IMR-90 (cell line): Measurements from ENCODE around the gene AGBL1. TPM values are rescaled to one million over a fixed set of nuclear protein-coding genes. Genes with fewer than 3 reads are reported as not detected.

Experiments used
- ATAC-seq: fragments of 200-7000 bp; cut with Tn5 transposase; 2 replicates; pipeline ENCODE4 v1.9.1; 2020; ENCODE audit warnings: low read depth, mild to moderate bottlenecking, moderate library complexity
- BruUV-seq: library from RNA; stranded (reverse); fragments of 400-500 nt; replicated peaks from 2 replicates; lab custom pipeline; 2021; lab: Mats Ljungman, UMichigan
- CTCF ChIA-PET: fragments of 300-600 bp; formaldehyde crosslinking; extraction: SDS; loops from one replicate; lab custom pipeline; 2021; ENCODE audit warnings: antibody characterized with exemption; lab: Yijun Ruan, JAX
- POLR2A ChIA-PET: fragments of 300-600 bp; sonication (Branson Sonifier 250); formaldehyde crosslinking; loops from one replicate; lab custom pipeline; 2022; ENCODE audit warnings: antibody characterized with exemption; ENCODE audit not compliant: unreplicated experiment; lab: Charles Lee
- DNase-seq: peaks from one replicate; pipeline ENCODE4 v3.0.0; 2013
- H2AFZ ChIP-seq: replicated peaks from 2 replicates; pipeline ENCODE3; 2013; ENCODE audit warnings: low read length, mild to moderate bottlenecking; ENCODE audit not compliant: poor library complexity
- H2AK5ac ChIP-seq: 2 replicates; pipeline ENCODE4 v1.6.1; 2013; ENCODE audit warnings: low read depth, low read length, inconsistent platforms
- H2AK9ac ChIP-seq: replicated peaks from 2 replicates; pipeline ENCODE3; 2013; ENCODE audit warnings: mild to moderate bottlenecking, low read depth, low read length, moderate library complexity; ENCODE audit not compliant: poor library complexity
- H2BK120ac ChIP-seq: 2 replicates; pipeline ENCODE4 v1.6.1; 2013; ENCODE audit warnings: low read depth, low read length, inconsistent platforms
- H2BK15ac ChIP-seq: 3 replicates; pipeline ENCODE4 v1.6.1; 2013; ENCODE audit warnings: low read depth, low read length, inconsistent platforms
- H2BK20ac ChIP-seq: 2 replicates; pipeline ENCODE4 v1.6.1; 2013; ENCODE audit warnings: low read depth, mild to moderate bottlenecking, inconsistent platforms, low read length, moderate library complexity
- H2BK5ac ChIP-seq: 2 replicates; pipeline ENCODE4 v1.6.1; 2013; ENCODE audit warnings: mild to moderate bottlenecking, low read depth, low read length, inconsistent platforms; ENCODE audit not compliant: poor library complexity, severe bottlenecking
- H3K14ac ChIP-seq: replicated peaks from 2 replicates; pipeline ENCODE4 v1.6.1; 2013; ENCODE audit warnings: low read depth, low read length, inconsistent platforms
- H3K18ac ChIP-seq: 2 replicates; pipeline ENCODE4 v1.6.1; 2013; ENCODE audit warnings: low read depth, low read length, control low read depth
- H3K23ac ChIP-seq: 2 replicates; pipeline ENCODE4 v1.6.1; 2013; ENCODE audit warnings: low read depth, low read length, inconsistent platforms
- H3K27ac ChIP-seq: 2 replicates; pipeline ENCODE4 v1.5.1; 2013; ENCODE audit warnings: mild to moderate bottlenecking, control low read depth, low read length; ENCODE audit not compliant: insufficient read depth
- H3K27me3 ChIP-seq: 2 replicates; pipeline ENCODE4 v1.6.1; 2013; ENCODE audit warnings: low read length; ENCODE audit not compliant: control insufficient read depth, insufficient read depth
- H3K36me3 ChIP-seq: 2 replicates; pipeline ENCODE4 v1.6.1; 2013; ENCODE audit warnings: low read length, mixed read lengths; ENCODE audit not compliant: control insufficient read depth, insufficient read depth
- H3K4ac ChIP-seq: 2 replicates; pipeline ENCODE4 v1.6.1; 2013; ENCODE audit warnings: low read depth, low read length, inconsistent platforms
- H3K4me1 ChIP-seq: 2 replicates; pipeline ENCODE4 v1.6.1; 2013; ENCODE audit warnings: low read length, mixed read lengths; ENCODE audit not compliant: control insufficient read depth, insufficient read depth
- H3K4me2 ChIP-seq: 2 replicates; pipeline ENCODE4 v1.6.1; 2013; ENCODE audit warnings: low read depth, mild to moderate bottlenecking, control low read depth, low read length, moderate library complexity
- H3K4me3 ChIP-seq: 2 replicates; pipeline ENCODE4 v1.5.1; 2013; ENCODE audit warnings: low read depth, mild to moderate bottlenecking, control low read depth, low read length, moderate library complexity; ENCODE audit not compliant: insufficient read depth
- H3K56ac ChIP-seq: 2 replicates; pipeline ENCODE4 v1.6.1; 2013; ENCODE audit warnings: low read length, inconsistent platforms; ENCODE audit not compliant: insufficient read depth; ENCODE audit errors: extremely low read depth
- H3K79me1 ChIP-seq, 2 experiments: 2 replicates each; pipeline ENCODE4 v1.6.1; 2013; ENCODE audit warnings: low read length in 2 of 2, inconsistent platforms in 1 of 2, low read depth in 1 of 2
- H3K9ac ChIP-seq: 2 replicates; pipeline ENCODE4 v1.6.1; 2013; ENCODE audit warnings: low read depth, low read length, control low read depth
- H3K9me1 ChIP-seq: 2 replicates; pipeline ENCODE4 v1.6.1; 2013; ENCODE audit warnings: low read length, inconsistent platforms; ENCODE audit not compliant: insufficient read depth
- H3K9me3 ChIP-seq: 2 replicates; pipeline ENCODE4 v1.6.1; 2013; ENCODE audit warnings: low read length; ENCODE audit not compliant: control insufficient read depth, insufficient read depth
- H4K20me1 ChIP-seq: 2 replicates; pipeline ENCODE4 v1.6.1; 2013; ENCODE audit warnings: low read length, inconsistent platforms; ENCODE audit not compliant: insufficient read depth
- H4K5ac ChIP-seq: 2 replicates; pipeline ENCODE4 v1.6.1; 2013; ENCODE audit warnings: mild to moderate bottlenecking, low read depth, low read length, control low read depth
- H4K8ac ChIP-seq, 2 experiments: 2 replicates each; pipeline ENCODE4 v1.6.1; 2013; ENCODE audit warnings: low read depth in 2 of 2, low read length in 2 of 2, control low read depth in 1 of 2, inconsistent platforms in 1 of 2
- H4K91ac ChIP-seq: 2 replicates; pipeline ENCODE4 v1.6.1; 2013; ENCODE audit warnings: low read depth, low read length, inconsistent platforms; ENCODE audit not compliant: insufficient read depth
- FOS ChIP-seq: fragments of 150-350 bp; IDR thresholded peaks from 2 replicates; pipeline ENCODE4 v1.6.1; 2016; ENCODE audit warnings: low read depth, low read length
- MAFK ChIP-seq: IDR thresholded peaks from 2 replicates; pipeline ENCODE4 v1.6.1; 2012; ENCODE audit warnings: low read depth, low read length, improper control_type of control experiment
- MAZ ChIP-seq: IDR thresholded peaks from 2 replicates; pipeline ENCODE4 v1.6.1; 2012; ENCODE audit warnings: low read depth, mild to moderate bottlenecking, low read length, improper control_type of control experiment, moderate library complexity, borderline replicate concordance
- RFX5 ChIP-seq: IDR thresholded peaks from 2 replicates; pipeline ENCODE4 v1.8.0; 2012; ENCODE audit warnings: low read depth, mild to moderate bottlenecking, low read length, moderate library complexity
- WGBS, 2 experiments: methylation state at CpG; one replicate each; pipeline versions ENCODE4 v1.1.5 to v1.1.7; 2013; ENCODE audit warnings: missing lambda C conversion rate in 2 of 2; ENCODE audit not compliant: insufficient read length in 1 of 2; ENCODE audit errors: extremely low coverage in 2 of 2; 5-methylcytosine and 5-hydroxymethylcytosine counted together
- dilution Hi-C: fragments of 300-500 bp; cut with HindIII; formaldehyde crosslinking; loops from one replicate; pipeline ENCODE4 v1.14.3; 2018; ENCODE audit warnings: low sequenced_read_pairs; ENCODE audit not compliant: unreplicated experiment
- in situ Hi-C: fragments of 300-500 bp; cut with MboI; formaldehyde crosslinking; loops from 3 replicates; pipeline ENCODE4 v1.14.3; 2019; ENCODE audit warnings: low sequenced_read_pairs, inconsistent platforms, mixed read lengths
- intact Hi-C: fragments of 100-400 bp; cut with micrococcal nuclease; formaldehyde crosslinking; loops from 2 replicates; pipeline ENCODE4 v1.10.0; 2022
- polyA plus RNA-seq, 3 experiments: library from polyadenylated mRNA; depleted of rRNA; stranded (reverse); fragments of >200 nt; gene quantifications; 2 replicates each; pipeline ENCODE4 v1.2.3, GENCODE V29; 2012; ENCODE audit warnings: low replicate concordance in 1 of 3
- total RNA-seq: library from RNA; depleted of rRNA; stranded (reverse); fragments of >200 nt; gene quantifications from 2 replicates; pipeline ENCODE4 v1.2.3, GENCODE V29; 2012
- TF ChIP-seq, protein P1 (sequence below): conservative IDR thresholded peaks from 2 replicates; pipeline ENCODE4 v1.5.1; 2012; ENCODE audit warnings: mild to moderate bottlenecking, low read depth, low read length, improper control_type of control experiment

The AGBL1 gene
- total and polyA plus RNA-seq, 2 of the 4 experiments (the other 2 are of a cell fraction), result not detected

DNA sequence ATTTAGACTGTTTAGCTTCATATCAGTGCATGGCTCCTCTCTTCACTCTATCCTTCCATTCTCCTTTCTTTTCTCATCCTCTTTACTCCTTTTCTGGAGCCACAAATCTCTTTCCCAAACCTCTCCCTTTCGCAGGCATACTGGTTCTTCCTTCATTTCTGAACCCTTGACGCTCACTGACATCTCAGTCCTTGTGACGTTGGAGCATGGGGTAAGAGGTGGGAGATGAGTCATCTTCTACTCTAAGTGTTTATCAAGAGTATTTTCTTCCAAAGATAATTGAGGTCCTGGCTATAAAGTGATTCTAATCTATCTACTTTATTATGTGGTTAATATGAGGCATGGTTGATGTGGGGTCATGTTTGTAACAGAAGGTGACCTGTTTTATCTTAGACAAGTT is 414.2 kb downstream of the AGBL1 start:
- Histone ChIP-seq H2AK5ac (no peak overlapping the region), H2BK20ac (no peak overlapping the region), H4K8ac (no peak overlapping the region), H3K27me3 (no peaks in the 10 kb centered on the region), H4K91ac (no peak overlapping the region), H4K20me1 (no peaks in the 10 kb centered on the region), H3K4ac (no peak overlapping the region), H3K4me1 (no peaks in the 10 kb centered on the region), H2BK5ac (no peak overlapping the region), H3K56ac (no peak overlapping the region), H3K9me1 (no peaks in the 10 kb centered on the region), H3K14ac (no peak overlapping the region), H3K79me1 (no peaks in the 10 kb centered on the region), H3K23ac (no peak overlapping the region), H3K36me3 (no peaks in the 10 kb centered on the region), H3K9ac (no peak overlapping the region), H3K4me2 (no peak overlapping the region), H3K4me3 (no peak overlapping the region), H2AFZ (no peak overlapping the region), H3K9me3 (peaks cover 12% of the 10 kb centered on the region), H2BK120ac (no peak overlapping the region), H4K5ac (no peak overlapping the region), H2BK15ac (no peak overlapping the region), H2AK9ac (no peak overlapping the region), H3K27ac (no peak overlapping the region), H3K18ac (no peak overlapping the region)
- in situ Hi-C loops, result no loop called here
- CTCF ChIA-PET, result no interaction called here
- dilution Hi-C loops, result no loop called here
- no peak for ATAC-seq
- TF ChIP-seq MAFK (no peak), RFX5 (no peak), MAZ (no peak), FOS (no peak)
- TF ChIP-seq, protein P1, sequence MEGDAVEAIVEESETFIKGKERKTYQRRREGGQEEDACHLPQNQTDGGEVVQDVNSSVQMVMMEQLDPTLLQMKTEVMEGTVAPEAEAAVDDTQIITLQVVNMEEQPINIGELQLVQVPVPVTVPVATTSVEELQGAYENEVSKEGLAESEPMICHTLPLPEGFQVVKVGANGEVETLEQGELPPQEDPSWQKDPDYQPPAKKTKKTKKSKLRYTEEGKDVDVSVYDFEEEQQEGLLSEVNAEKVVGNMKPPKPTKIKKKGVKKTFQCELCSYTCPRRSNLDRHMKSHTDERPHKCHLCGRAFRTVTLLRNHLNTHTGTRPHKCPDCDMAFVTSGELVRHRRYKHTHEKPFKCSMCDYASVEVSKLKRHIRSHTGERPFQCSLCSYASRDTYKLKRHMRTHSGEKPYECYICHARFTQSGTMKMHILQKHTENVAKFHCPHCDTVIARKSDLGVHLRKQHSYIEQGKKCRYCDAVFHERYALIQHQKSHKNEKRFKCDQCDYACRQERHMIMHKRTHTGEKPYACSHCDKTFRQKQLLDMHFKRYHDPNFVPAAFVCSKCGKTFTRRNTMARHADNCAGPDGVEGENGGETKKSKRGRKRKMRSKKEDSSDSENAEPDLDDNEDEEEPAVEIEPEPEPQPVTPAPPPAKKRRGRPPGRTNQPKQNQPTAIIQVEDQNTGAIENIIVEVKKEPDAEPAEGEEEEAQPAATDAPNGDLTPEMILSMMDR, result no peak
- POLR2A ChIA-PET, result no interaction called here
- intact Hi-C loops, result no loop called here
- no peak for DNase-seq
- BruUV-seq, result no TSS peak
- WGBS, 2 experiments, result no CpG with 5 or more reads among the region's 3 CpGs
